Measurements from ENCODE around the gene CDH13.

GRCh38 chr16:83302853-83303252, 676.1 kb downstream of the CDH13 start:
- TF ChIP-seq CTCF (conservative IDR thresholded peaks at IDR 0.05 in 1 of 2, IDR thresholded peaks at IDR 0.05 in 1 of 2; ENCODE audit: low read depth in 1 of 2, low read length in 2 of 2), result no peak
- no peak for TF ChIP-seq EZH2 (IDR thresholded peaks at IDR 0.05; ENCODE audit: low read length, missing control alignments)

Measured in fibroblast of lung (primary cell).